GM06990 (cell line): ENCODE results near the gene PRLR.

ENCODE experiments used
- DNase-seq: peaks from one replicate; pipeline ENCODE4 v3.0.0-alpha.2; 2011; ENCODE audit not compliant: insufficient read length; ENCODE audit errors: extremely low read depth
- H3K27me3 ChIP-seq: replicated peaks from 2 replicates; pipeline ENCODE4 v1.6.0; 2011; ENCODE audit warnings: low read length; ENCODE audit not compliant: control insufficient read depth, insufficient read depth
- H3K36me3 ChIP-seq: 2 replicates; pipeline ENCODE4 v1.5.1; 2011; ENCODE audit warnings: low read length; ENCODE audit not compliant: control insufficient read depth, insufficient read depth
- H3K4me3 ChIP-seq: replicated peaks from 2 replicates; pipeline ENCODE4 v1.5.1; 2011; ENCODE audit warnings: low read depth, mild to moderate bottlenecking, control low read depth, low read length
- TF ChIP-seq, protein P1 (sequence below): IDR thresholded peaks from 2 replicates; pipeline ENCODE4 v1.5.1; 2011; ENCODE audit warnings: low read length, control low read depth, mild to moderate bottlenecking, inconsistent platforms; ENCODE audit not compliant: insufficient read depth, poor library complexity, severe bottlenecking

The PRLR gene

DNA sequence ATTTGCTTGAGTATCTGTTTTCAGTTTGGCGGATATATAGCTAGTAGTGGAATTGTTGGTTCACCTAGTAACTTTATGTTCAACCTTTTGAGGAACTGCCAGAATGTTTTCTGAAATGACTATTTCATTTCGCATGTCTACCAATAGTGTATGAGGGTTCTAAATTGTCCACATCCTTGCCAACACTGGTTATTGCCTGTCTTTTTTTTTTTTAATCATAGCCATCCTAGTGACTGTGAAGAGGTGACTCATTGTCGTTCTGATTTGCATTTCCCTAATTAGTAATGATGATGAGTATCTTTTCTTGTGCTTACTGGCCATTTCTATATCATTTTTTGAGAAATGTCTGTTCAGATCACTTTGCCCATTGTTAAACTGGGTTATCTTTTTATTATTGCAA lies 52.5 kb downstream of the PRLR start:
- Histone ChIP-seq H3K36me3 (no peaks in the 10 kb centered on the region), H3K4me3 (no peak overlapping the region), H3K27me3 (no peaks in the 10 kb centered on the region)
- TF ChIP-seq, protein P1, sequence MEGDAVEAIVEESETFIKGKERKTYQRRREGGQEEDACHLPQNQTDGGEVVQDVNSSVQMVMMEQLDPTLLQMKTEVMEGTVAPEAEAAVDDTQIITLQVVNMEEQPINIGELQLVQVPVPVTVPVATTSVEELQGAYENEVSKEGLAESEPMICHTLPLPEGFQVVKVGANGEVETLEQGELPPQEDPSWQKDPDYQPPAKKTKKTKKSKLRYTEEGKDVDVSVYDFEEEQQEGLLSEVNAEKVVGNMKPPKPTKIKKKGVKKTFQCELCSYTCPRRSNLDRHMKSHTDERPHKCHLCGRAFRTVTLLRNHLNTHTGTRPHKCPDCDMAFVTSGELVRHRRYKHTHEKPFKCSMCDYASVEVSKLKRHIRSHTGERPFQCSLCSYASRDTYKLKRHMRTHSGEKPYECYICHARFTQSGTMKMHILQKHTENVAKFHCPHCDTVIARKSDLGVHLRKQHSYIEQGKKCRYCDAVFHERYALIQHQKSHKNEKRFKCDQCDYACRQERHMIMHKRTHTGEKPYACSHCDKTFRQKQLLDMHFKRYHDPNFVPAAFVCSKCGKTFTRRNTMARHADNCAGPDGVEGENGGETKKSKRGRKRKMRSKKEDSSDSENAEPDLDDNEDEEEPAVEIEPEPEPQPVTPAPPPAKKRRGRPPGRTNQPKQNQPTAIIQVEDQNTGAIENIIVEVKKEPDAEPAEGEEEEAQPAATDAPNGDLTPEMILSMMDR, result no peak
- no peak for DNase-seq

DNA sequence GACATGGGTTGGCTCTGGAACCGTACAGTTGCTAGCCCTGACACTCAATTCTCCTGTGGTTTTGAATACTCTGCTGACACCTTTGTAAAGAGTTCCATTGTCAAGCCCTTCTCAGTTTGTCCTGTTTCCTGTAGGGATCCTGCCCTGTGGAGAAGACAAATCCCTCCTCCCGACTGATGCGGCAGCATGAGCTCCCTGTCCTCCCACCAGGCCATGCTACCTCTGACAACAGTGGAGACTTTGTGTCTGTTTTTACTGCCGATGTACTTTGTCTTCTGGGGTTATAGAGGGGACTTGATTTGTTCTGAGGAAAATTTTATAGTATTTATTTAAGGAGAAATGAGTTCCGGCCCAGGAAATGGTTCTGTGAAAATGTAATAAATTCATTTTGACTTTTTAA lies 57.8 kb downstream of the PRLR start:
- H3K36me3 ChIP-seq, result no peaks in the 10 kb centered on the region
- no peak for DNase-seq
- no peak overlapping the region for H3K4me3 ChIP-seq
- H3K27me3 ChIP-seq, result no peaks in the 10 kb centered on the region
- TF ChIP-seq, protein P1, result no peak

DNA sequence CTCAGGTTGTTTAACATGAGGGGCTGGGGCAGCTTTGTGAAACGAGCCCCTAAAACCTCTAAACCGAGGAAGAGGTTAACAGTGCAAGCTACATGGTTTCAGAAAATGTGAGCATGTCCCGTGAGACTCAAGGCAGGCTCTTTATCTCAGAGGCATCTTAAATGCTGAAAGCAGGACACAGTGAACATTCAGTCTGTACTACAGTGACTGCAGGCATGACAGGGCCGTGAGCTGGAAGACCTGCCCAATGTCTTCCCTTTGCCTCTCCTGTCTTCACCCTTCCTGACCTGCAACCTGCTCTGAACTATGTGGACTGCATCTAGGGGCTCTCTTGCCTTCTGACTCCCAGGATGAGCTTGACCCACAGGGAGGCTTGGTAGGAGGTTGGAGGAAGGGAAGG lies 58.3 kb downstream of the PRLR start:
- Histone ChIP-seq H3K4me3 (no peak overlapping the region), H3K36me3 (no peaks in the 10 kb centered on the region), H3K27me3 (no peaks in the 10 kb centered on the region)
- DNase-seq, result no peak
- TF ChIP-seq, protein P1, result no peak

DNA sequence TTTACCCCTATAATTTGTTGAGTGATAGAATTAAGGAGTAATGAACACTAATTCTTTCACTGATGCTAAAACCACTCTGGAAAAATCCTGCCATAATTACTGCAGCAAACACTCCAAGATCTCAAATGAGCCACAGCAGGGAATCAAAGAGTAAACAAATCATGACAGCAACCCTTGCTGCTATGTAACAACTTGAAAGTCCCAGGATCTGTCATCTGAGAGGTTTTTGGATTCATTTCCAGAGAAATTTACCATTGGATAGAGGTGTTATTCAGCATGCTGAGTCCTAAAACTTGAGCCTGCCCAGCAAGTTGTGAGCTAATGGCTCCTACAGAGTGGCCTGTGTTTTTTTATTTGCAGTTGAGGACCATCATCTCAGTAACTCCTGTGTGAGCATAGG lies 59.2 kb downstream of the PRLR start:
- no peaks in the 10 kb centered on the region for H3K27me3 ChIP-seq
- no peaks in the 10 kb centered on the region for H3K36me3 ChIP-seq
- H3K4me3 ChIP-seq, result no peak overlapping the region
- DNase-seq, result no peak
- TF ChIP-seq, protein P1, result no peak

DNA sequence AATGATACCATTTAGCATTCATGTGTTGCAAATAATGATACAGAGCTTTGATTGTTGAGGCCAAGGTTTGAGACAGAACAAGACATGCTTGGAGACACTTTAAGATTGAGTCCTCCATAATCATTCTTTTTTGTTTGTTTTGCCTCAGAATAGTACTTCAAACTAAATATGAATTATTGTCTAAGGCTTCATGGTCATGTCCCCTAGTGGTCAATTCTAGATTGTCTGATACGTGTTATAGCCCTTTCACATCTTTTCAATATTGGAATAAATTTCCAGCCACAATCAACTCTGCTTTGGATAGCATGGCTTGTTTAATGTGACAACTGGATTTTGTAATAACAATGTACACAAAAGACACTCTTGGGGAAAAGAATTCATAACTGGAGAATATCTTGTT lies 64.2 kb downstream of the PRLR start:
- no peaks in the 10 kb centered on the region for H3K27me3 ChIP-seq
- H3K4me3 ChIP-seq, result no peak overlapping the region
- DNase-seq, result no peak
- H3K36me3 ChIP-seq, result no peaks in the 10 kb centered on the region
- TF ChIP-seq, protein P1, result no peak

DNA sequence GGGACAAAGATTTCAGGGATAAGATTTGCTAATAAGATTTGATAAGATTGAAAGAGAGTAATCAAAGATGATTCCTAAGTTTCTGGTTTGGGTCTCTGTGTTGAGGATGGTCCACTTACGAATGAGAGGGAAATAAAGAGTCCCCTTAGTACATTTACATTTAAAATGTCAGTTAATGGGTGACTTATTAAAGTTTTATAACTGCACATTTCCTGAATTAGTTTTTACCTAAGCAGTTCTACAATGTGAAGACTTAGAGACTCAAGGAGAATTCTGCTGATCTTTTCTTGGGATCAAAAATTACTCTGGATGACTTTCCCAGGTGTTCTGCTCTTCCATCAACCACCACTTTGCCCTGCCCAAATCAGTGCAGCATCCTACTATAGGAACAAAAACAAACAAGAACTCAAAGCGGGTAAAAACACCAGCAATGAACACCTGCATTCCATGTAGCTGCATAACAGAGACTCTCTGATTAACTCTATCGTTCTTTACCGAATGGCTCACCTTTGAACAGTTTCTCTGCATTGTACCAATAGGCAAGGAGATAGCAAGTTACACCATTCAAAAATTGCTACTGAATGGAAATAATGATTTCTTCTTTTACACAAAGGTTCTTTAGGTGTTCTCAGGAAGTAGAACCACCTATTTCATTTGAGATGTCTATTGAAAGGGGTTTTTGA lies 65.3 kb downstream of the PRLR start:
- DNase-seq, result no peak
- H3K4me3 ChIP-seq, result no peak overlapping the region
- no peaks in the 10 kb centered on the region for H3K27me3 ChIP-seq
- TF ChIP-seq, protein P1, result no peak
- H3K36me3 ChIP-seq, result no peaks in the 10 kb centered on the region
